ENCODE data around the gene SLC25A45. TPM values are rescaled to one million over a fixed set of nuclear protein-coding genes. Genes with fewer than 3 reads are reported as not detected.
A peak's percentile ranks its signal among the peaks of the same experiment; 100 is the strongest.

Gene SLC25A45
- total RNA-seq, 4 donors from 2014 or later: 2.2 to 5.6 (median 5.2) TPM

- 1 to 2% methylated on average over 5 to 17 of the region's 79 CpGs for WGBS, 2 donors (ENCODE audit: low coverage in 1 of 2)
- TF ChIP-seq POLR2A (IDR thresholded peaks at IDR 0.05): no peak
- TF ChIP-seq POLR2AphosphoS5 (IDR thresholded peaks at IDR 0.05): peak; percentile 20 to 37 (median 32)
- Histone ChIP-seq H3K27ac (peak within 1 kb of the TSS; percentile 70 to 86 (median 84)), H3K4me3 (peak within 1 kb of the TSS; percentile 61 to 88 (median 79)), H3K9me3 (no peaks in the 10 kb centered on the region), H3K27me3 (peaks cover 15% of the 10 kb centered on the region), H3K36me3 (peaks cover 0 to 25% (median 12%) of the 10 kb centered on the region in 4 donors), H3K4me1 (peaks cover 11 to 25% (median 23%) of the 10 kb centered on the region in 4 donors)
- intact Hi-C loops (cut with DNase I; ENCODE audit: low total_unique reads): no loop called here
- peak; percentile 99 for DNase-seq
- in situ Hi-C loops (cut with MboI; ENCODE audit: low pct_ligation_motif_present in 1 of 4, low pct_unique_long_range_greater_than_20kb in 1 of 4, low sequenced_read_pairs in 3 of 4): no loop called here
Measured at GRCh38 chr11:65354265-65355012, 28.0 kb downstream of the SLC25A45 start, which contains the start of gene TIGD3. TSS of gene TIGD3 (plus strand) at chr11:65354751. CDS start at chr11:65355809, 1,058 bp downstream.

DNA sequence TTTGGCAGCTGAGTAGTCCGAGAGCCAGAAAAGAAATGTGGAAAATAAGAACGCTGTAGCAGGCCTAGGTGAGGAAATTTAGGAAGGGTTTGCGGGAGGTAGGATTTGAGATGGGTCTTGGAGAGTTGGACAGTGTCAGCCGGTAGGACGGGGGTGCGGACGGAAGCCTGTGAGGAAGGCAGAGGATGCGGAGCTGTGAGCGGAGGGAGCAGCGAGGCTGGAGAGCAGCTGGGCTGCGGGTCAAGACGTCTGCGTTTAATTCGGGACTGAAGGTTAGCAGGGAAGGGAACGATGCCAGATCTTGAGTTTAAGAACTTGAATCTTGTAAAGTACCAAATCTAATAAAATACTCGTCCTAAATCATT is 28.6 kb downstream of the SLC25A45 start:
- WGBS, 2 donors (ENCODE audit: low coverage in 1 of 2): 17 to 34% methylated on average over 9 to 16 of the region's 16 CpGs
- intact Hi-C loops (cut with DNase I; ENCODE audit: low total_unique reads): no loop called here
- H3K4me3 ChIP-seq: peak overlapping the region; percentile 22 to 88 (median 79)

GRCh38 chr11:65353376-65353775 is 29.1 kb downstream of the SLC25A45 start:
- H3K9me3 ChIP-seq: no peaks in the 10 kb centered on the region
- WGBS, 2 donors (ENCODE audit: low coverage in 1 of 2): 90% methylated on average over 7 of the region's 7 CpGs; no CpG with 5 or more reads in 1 of the 2 donors
- H3K27me3 ChIP-seq: peaks cover 15% of the 10 kb centered on the region
- in situ Hi-C loops (cut with MboI; ENCODE audit: low pct_ligation_motif_present in 1 of 4, low pct_unique_long_range_greater_than_20kb in 1 of 4, low sequenced_read_pairs in 3 of 4) (no loop called here), intact Hi-C loops (cut with DNase I; ENCODE audit: low total_unique reads) (no loop called here)
- peaks cover 11 to 25% (median 23%) of the 10 kb centered on the region in 4 donors for H3K4me1 ChIP-seq
- TF ChIP-seq POLR2A (IDR thresholded peaks at IDR 0.05) (no peak), POLR2AphosphoS5 (IDR thresholded peaks at IDR 0.05) (no peak), EP300 (IDR thresholded peaks at IDR 0.05; ENCODE audit: low read depth) (no peak)
- TF ChIP-seq, protein P1, sequence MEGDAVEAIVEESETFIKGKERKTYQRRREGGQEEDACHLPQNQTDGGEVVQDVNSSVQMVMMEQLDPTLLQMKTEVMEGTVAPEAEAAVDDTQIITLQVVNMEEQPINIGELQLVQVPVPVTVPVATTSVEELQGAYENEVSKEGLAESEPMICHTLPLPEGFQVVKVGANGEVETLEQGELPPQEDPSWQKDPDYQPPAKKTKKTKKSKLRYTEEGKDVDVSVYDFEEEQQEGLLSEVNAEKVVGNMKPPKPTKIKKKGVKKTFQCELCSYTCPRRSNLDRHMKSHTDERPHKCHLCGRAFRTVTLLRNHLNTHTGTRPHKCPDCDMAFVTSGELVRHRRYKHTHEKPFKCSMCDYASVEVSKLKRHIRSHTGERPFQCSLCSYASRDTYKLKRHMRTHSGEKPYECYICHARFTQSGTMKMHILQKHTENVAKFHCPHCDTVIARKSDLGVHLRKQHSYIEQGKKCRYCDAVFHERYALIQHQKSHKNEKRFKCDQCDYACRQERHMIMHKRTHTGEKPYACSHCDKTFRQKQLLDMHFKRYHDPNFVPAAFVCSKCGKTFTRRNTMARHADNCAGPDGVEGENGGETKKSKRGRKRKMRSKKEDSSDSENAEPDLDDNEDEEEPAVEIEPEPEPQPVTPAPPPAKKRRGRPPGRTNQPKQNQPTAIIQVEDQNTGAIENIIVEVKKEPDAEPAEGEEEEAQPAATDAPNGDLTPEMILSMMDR (IDR thresholded peaks at IDR 0.05): no peak
- peak overlapping the region in 3 of 4 donors; percentile 82 to 86 (median 85) for H3K27ac ChIP-seq
- no peak overlapping the region for H3K4me3 ChIP-seq
- peaks cover 0 to 35% (median 16%) of the 10 kb centered on the region in 4 donors for H3K36me3 ChIP-seq
- DNase-seq: no peak

More for the DNA sequence above, 28.6 kb downstream of the SLC25A45 start:
- DNase-seq: no peak
- Histone ChIP-seq H3K9me3 (no peaks in the 10 kb centered on the region), H3K27me3 (peaks cover 15% of the 10 kb centered on the region), H3K36me3 (peaks cover 0 to 30% (median 15%) of the 10 kb centered on the region in 4 donors), H3K4me1 (peaks cover 11 to 25% (median 23%) of the 10 kb centered on the region in 4 donors), H3K27ac (peak overlapping the region; percentile 70 to 86 (median 84))
- TF ChIP-seq, protein P1 (IDR thresholded peaks at IDR 0.05): no peak
- no peak for TF ChIP-seq EP300 (IDR thresholded peaks at IDR 0.05; ENCODE audit: low read depth)
- TF ChIP-seq POLR2A (IDR thresholded peaks at IDR 0.05): no peak
- no peak for TF ChIP-seq POLR2AphosphoS5 (IDR thresholded peaks at IDR 0.05)
- in situ Hi-C loops (cut with MboI; ENCODE audit: low pct_ligation_motif_present in 1 of 4, low pct_unique_long_range_greater_than_20kb in 1 of 4, low sequenced_read_pairs in 3 of 4): no loop called here

GRCh38 chr11:65352783-65353182 is 29.7 kb downstream of the SLC25A45 start:
- TF ChIP-seq, protein P1 (IDR thresholded peaks at IDR 0.05): peak in 2 of 5 experiments; percentile 24 to 26
- no peak for TF ChIP-seq EP300 (IDR thresholded peaks at IDR 0.05; ENCODE audit: low read depth)
- no peak for TF ChIP-seq POLR2A (IDR thresholded peaks at IDR 0.05)
- TF ChIP-seq POLR2AphosphoS5 (IDR thresholded peaks at IDR 0.05): no peak
- intact Hi-C loops (cut with DNase I; ENCODE audit: low total_unique reads): no loop called here
- Histone ChIP-seq H3K27me3 (peaks cover 15% of the 10 kb centered on the region), H3K4me3 (no peak overlapping the region), H3K27ac (no peak overlapping the region), H3K36me3 (peaks cover 0 to 41% (median 19%) of the 10 kb centered on the region in 4 donors), H3K4me1 (peaks cover 11 to 25% (median 23%) of the 10 kb centered on the region in 4 donors), H3K9me3 (no peaks in the 10 kb centered on the region)
- DNase-seq: no peak
- in situ Hi-C loops (cut with MboI; ENCODE audit: low pct_ligation_motif_present in 1 of 4, low pct_unique_long_range_greater_than_20kb in 1 of 4, low sequenced_read_pairs in 3 of 4): no loop called here
- WGBS, 2 donors (ENCODE audit: low coverage in 1 of 2): 67 to 80% methylated on average over 3 of the region's 3 CpGs

All from transverse colon (tissue), 4 donors.